Measurements from ENCODE around the gene CCL20. TPM values are rescaled to one million over a fixed set of nuclear protein-coding genes. Genes with fewer than 3 reads are reported as not detected.

The CCL20 gene
- total RNA-seq, 1 experiment from 2014 or later, result not detected

- H3K4me3 ChIP-seq, result no peak overlapping the region
- DNase-seq (ENCODE audit: low read depth in 1 of 2, low spot score in 2 of 2), result peak in 1 of 2 experiments; percentile 50
- H3K9me3 ChIP-seq (replicated peaks), result no peaks in the 10 kb centered on the region
- peak overlapping the region; percentile 83; the same call in 1 of the 2 replicates for H3K27ac ChIP-seq
- H3K27me3 ChIP-seq (replicated peaks), result no peaks in the 10 kb centered on the region
- peaks cover 35% of the 10 kb centered on the region for H3K4me1 ChIP-seq (replicated peaks)
- no peaks in the 10 kb centered on the region for H3K36me3 ChIP-seq
Measured at GRCh38 chr2:227862227-227862740, 48.6 kb downstream of the CCL20 start.

DNA sequence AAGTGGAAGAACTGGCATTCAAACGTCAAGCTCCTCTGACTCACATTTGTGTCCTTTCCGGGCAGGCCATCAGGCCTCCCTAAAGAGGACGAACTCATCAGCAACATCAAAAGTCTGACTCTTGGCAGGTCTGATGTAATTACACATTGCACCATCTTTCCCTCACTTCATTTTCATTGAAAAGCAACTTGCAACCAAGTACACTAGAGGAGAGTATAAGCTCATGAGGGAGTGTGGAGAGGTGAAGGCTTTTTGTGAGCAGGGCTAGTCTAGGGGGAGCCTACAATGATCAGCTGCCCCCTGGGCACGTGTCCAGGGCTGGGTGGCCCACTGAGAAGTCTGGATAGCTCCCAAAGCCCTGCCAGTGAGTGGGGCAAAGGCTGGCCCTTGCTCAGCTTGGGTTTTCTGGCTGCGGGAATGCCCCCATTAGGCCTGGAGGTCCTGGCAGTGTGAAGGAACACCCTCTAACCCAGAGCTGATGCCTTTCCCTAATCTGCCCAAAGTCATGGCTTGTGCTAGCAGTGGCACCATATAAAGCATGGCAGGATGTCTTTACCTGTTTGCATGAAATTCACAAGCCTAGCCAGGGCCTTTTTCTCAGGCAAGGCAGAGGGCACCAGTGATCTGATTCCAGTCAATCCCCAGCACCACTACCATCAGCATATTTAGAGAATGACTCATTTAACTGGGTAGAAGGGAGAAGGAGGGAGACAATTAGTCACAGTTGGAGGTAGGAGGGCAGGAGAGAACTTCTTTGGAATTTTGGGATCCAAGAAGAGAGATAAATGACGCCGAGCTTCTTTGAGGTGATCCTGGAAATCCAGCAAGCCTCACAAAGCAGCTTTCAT is 49.3 kb downstream of the CCL20 start:
- Histone ChIP-seq H3K36me3 (no peaks in the 10 kb centered on the region), H3K9me3 (replicated peaks) (no peaks in the 10 kb centered on the region), H3K27ac (peak overlapping the region; percentile 83), H3K4me1 (replicated peaks) (peaks cover 35% of the 10 kb centered on the region), H3K4me3 (no peak overlapping the region), H3K27me3 (replicated peaks) (no peaks in the 10 kb centered on the region)
- peak; percentile 58 to 86 for DNase-seq (ENCODE audit: low read depth in 1 of 2, low spot score in 2 of 2)

- Histone ChIP-seq H3K4me3 (no peak overlapping the region), H3K36me3 (no peaks in the 10 kb centered on the region), H3K27me3 (replicated peaks) (no peaks in the 10 kb centered on the region), H3K27ac (peak overlapping the region; percentile 83; the same call in 1 of the 2 replicates), H3K9me3 (replicated peaks) (no peaks in the 10 kb centered on the region), H3K4me1 (replicated peaks) (peaks cover 35% of the 10 kb centered on the region)
- no peak for DNase-seq (ENCODE audit: low read depth in 1 of 2, low spot score in 2 of 2)
Measured at GRCh38 chr2:227864161-227864756, 50.6 kb downstream of the CCL20 start.

GRCh38 chr2:227865291-227865690 is 51.6 kb downstream of the CCL20 start:
- Histone ChIP-seq H3K9me3 (replicated peaks) (no peaks in the 10 kb centered on the region), H3K4me3 (no peak overlapping the region), H3K36me3 (no peaks in the 10 kb centered on the region), H3K27ac (no peak overlapping the region), H3K27me3 (replicated peaks) (no peaks in the 10 kb centered on the region), H3K4me1 (replicated peaks) (peaks cover 35% of the 10 kb centered on the region)
- no peak for DNase-seq (ENCODE audit: low read depth in 1 of 2, low spot score in 2 of 2)

Other genes with a start within 250 kb of the CCL20 start
- gene SCYGR2, start 214.9 kb upstream of the CCL20 start, total RNA-seq (2014; rRNA removed; shearing (Covaris generic)), result not detected in 2 replicates
- not detected in 2 replicates for gene SCYGR3, start 199.0 kb upstream of the CCL20 start, total RNA-seq (2014; rRNA removed; shearing (Covaris generic))
- gene SCYGR4, start 196.3 kb upstream of the CCL20 start, total RNA-seq (2014; rRNA removed; shearing (Covaris generic)), result not detected in 2 replicates
- not detected in 2 replicates for gene SCYGR5, start 147.0 kb upstream of the CCL20 start, total RNA-seq (2014; rRNA removed; shearing (Covaris generic))
- gene SLC19A3, start 95.8 kb upstream of the CCL20 start, total RNA-seq (2014; rRNA removed; shearing (Covaris generic)), result not detected in 2 replicates
- gene SCYGR6, start 89.1 kb upstream of the CCL20 start, total RNA-seq (2014; rRNA removed; shearing (Covaris generic)), result not detected in 2 replicates
- gene SCYGR7, start 85.5 kb upstream of the CCL20 start, total RNA-seq (2014; rRNA removed; shearing (Covaris generic)), result not detected in 2 replicates
- gene SCYGR8, start 67.9 kb upstream of the CCL20 start, total RNA-seq (2014; rRNA removed; shearing (Covaris generic)), result not detected in 2 replicates
- 0.16 TPM in 2 replicates for gene DAW1, start 57.8 kb downstream of the CCL20 start, total RNA-seq (2014; rRNA removed; shearing (Covaris generic))